ENCODE data around the gene ENDOV. TPM values are rescaled to one million over a fixed set of nuclear protein-coding genes. Genes with fewer than 3 reads are reported as not detected.

ENDOV gene
- total and polyA plus RNA-seq, 5 experiments from 2014 or later: 7.5 to 20.6 (median 10.3) TPM

GRCh38 chr17:80380068-80380467, 34.9 kb upstream of the ENDOV start:
- H3K36me3 Mint-ChIP-seq: peaks cover 0 to 99% (median 52%) of the 10 kb centered on the region in 3 donors
- H3K4me1 Mint-ChIP-seq: peaks cover 0 to 7% (median 2%) of the 10 kb centered on the region in 4 donors
- ATAC-seq (no peak), DNase-seq (no peak)
- no peak overlapping the region for H3K4me3 Mint-ChIP-seq
- no peaks in the 10 kb centered on the region for H3K9me3 Mint-ChIP-seq
- POLR2A ChIA-PET: no interaction called here
- H3K27ac Mint-ChIP-seq: peak overlapping the region in 1 of 10 donors; percentile 56
- H3K27me3 Mint-ChIP-seq: no peaks in the 10 kb centered on the region

- DNase-seq (no peak), ATAC-seq (no peak)
- no peaks in the 10 kb centered on the region for H3K9me3 Mint-ChIP-seq
- no peak overlapping the region for H3K27ac Mint-ChIP-seq
- H3K36me3 Mint-ChIP-seq: peaks cover 0 to 99% (median 49%) of the 10 kb centered on the region in 3 donors
- H3K4me1 Mint-ChIP-seq: peaks cover 0 to 7% (median 2%) of the 10 kb centered on the region in 4 donors
- H3K4me3 Mint-ChIP-seq: no peak overlapping the region
- H3K27me3 Mint-ChIP-seq: no peaks in the 10 kb centered on the region
- POLR2A ChIA-PET: no interaction called here
Observed at GRCh38 chr17:80380555-80381002, 34.4 kb upstream of the ENDOV start.

DNA sequence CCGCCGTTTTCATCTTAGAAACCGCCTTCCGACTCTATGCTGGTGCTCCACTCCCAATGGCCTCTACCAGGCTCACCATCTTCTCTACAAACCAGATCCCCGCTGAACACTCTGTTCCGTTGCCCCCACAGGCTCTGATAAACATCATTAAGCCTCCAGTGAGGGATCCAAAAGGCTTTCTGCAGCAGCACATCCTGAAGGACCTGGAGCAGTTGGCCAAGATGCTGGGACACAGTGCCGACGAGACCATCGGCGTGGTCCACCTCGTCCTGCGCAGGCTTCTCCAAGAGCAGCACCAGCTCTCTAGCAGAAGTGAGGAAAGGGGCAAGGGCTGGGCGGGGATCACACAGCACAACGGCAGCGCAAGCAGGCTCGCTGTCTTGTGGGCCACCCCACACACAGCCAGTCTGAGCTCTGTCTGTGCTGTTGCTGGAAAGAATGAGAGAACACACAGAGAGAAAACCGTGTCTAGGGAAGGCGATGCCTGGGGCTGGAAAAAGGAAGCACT, 33.5 kb upstream of the ENDOV start:
- H3K4me1 Mint-ChIP-seq: peaks cover 0 to 7% (median 2%) of the 10 kb centered on the region in 4 donors
- H3K27me3 Mint-ChIP-seq: no peaks in the 10 kb centered on the region
- peak overlapping the region in 4 of 10 donors; percentile 1 to 79 (median 52) for H3K27ac Mint-ChIP-seq
- peak overlapping the region in 1 of 10 donors; percentile 4 for H3K4me3 Mint-ChIP-seq
- no peaks in the 10 kb centered on the region for H3K9me3 Mint-ChIP-seq
- POLR2A ChIA-PET: interaction anchor here (0.6 kb wide), 1 partner anchor 104 kb away, joined by 3 read pairs; no protein-coding TSS in a partner anchor
- ATAC-seq (no peak), DNase-seq (no peak)
- peaks cover 0 to 99% (median 54%) of the 10 kb centered on the region in 3 donors for H3K36me3 Mint-ChIP-seq

- H3K27me3 Mint-ChIP-seq: no peaks in the 10 kb centered on the region
- H3K4me3 Mint-ChIP-seq: no peak overlapping the region
- POLR2A ChIA-PET: no interaction called here
- DNase-seq (no peak), ATAC-seq (no peak)
- peak overlapping the region in 2 of 10 donors; percentile 65 to 82 for H3K27ac Mint-ChIP-seq
- H3K9me3 Mint-ChIP-seq: no peaks in the 10 kb centered on the region
- H3K4me1 Mint-ChIP-seq: peaks cover 0 to 7% (median 2%) of the 10 kb centered on the region in 4 donors
- peaks cover 0 to 99% (median 54%) of the 10 kb centered on the region in 3 donors for H3K36me3 Mint-ChIP-seq
Observed at GRCh38 chr17:80382446-80382845, 32.5 kb upstream of the ENDOV start.

- no peaks in the 10 kb centered on the region for H3K27me3 Mint-ChIP-seq
- POLR2A ChIA-PET: no interaction called here
- peaks cover 0 to 99% (median 55%) of the 10 kb centered on the region in 3 donors for H3K36me3 Mint-ChIP-seq
- H3K9me3 Mint-ChIP-seq: no peaks in the 10 kb centered on the region
- no peak for ATAC-seq
- no peak overlapping the region for H3K4me3 Mint-ChIP-seq
- DNase-seq: no peak
- H3K4me1 Mint-ChIP-seq: peaks cover 0 to 7% (median 2%) of the 10 kb centered on the region in 4 donors
- H3K27ac Mint-ChIP-seq: peak overlapping the region in 7 of 10 donors; percentile 3 to 88 (median 43)
Observed at GRCh38 chr17:80382956-80383355, 32.0 kb upstream of the ENDOV start.

DNA sequence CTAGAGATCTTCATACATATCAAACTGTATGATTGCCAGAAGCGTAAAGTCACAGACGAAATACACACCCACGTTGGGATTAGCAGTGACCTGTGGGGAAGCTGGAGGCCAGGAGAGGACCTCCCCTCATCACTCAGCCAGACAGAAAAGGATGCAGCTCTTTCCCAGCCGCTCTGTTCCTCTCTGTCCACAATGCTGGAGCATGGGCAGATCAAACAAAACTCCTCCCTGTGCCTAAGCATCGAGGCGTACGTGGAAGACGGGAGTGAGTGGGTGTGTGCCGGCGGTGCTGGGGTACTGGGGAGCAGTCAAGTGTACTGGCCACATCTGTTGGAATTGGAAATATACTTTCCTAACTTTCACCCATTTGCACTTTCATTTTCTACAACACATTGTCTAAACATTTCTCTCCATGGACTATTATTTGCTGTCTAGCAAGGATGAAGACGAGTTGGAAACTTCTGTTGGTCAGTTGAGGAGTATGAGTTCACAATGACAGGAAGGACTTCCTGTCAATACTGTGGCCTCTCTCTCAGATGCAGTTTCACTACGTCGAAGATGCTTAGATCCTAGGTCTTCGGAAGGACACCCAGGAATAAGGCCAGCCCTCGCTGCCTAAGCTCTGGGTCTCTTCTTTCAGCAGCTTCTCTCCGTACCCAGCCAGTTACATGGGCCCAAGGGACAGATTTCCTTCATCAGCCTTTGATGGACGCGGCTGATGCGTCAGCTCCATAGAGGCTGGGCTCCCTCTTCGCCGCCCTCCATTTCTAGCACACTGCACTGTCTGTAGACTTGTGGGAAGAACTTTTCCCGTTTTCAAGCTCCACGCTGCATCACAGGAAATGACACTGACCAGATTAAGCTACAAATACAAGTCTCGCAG, 30.6 kb upstream of the ENDOV start:
- H3K4me3 Mint-ChIP-seq: peak overlapping the region in 1 of 10 donors; percentile 11
- ATAC-seq: no peak

DNA sequence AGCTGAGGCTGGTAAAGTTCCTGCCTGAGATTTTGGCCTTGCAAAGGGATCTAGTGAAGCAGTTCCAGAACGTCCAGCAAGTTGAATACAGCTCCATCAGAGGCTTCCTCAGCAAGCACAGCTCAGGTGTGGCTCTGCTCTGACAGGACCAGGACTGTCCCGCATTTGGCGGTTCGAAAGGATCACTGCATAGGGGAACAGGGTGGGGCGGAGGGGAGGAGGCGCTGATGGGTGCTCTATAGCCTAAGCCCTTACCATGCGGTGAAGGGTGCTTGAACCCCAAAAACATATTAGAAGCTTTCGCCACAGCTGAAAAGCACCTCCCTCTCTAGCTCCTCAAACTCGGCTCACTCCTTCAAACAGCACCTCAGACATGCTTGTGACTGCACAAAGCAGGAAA, 29.9 kb upstream of the ENDOV start:
- DNase-seq: no peak
- H3K27me3 Mint-ChIP-seq: no peaks in the 10 kb centered on the region
- peaks cover 0 to 99% (median 52%) of the 10 kb centered on the region in 3 donors for H3K36me3 Mint-ChIP-seq
- H3K4me1 Mint-ChIP-seq: peaks cover 0 to 7% (median 2%) of the 10 kb centered on the region in 4 donors
- H3K9me3 Mint-ChIP-seq: no peaks in the 10 kb centered on the region
- POLR2A ChIA-PET: no interaction called here
- ATAC-seq: peak in 1 of 2 donors; percentile 19
- H3K27ac Mint-ChIP-seq: peak overlapping the region in 6 of 10 donors; percentile 16 to 80 (median 67)
- peak overlapping the region in 1 of 10 donors; percentile 58 for H3K4me3 Mint-ChIP-seq

More for the DNA sequence above, 30.6 kb upstream of the ENDOV start:
- no peak for DNase-seq
- Mint-ChIP-seq H3K27me3 (no peaks in the 10 kb centered on the region), H3K4me1 (peaks cover 0 to 7% (median 2%) of the 10 kb centered on the region in 4 donors), H3K36me3 (peaks cover 0 to 99% (median 51%) of the 10 kb centered on the region in 3 donors), H3K9me3 (no peaks in the 10 kb centered on the region), H3K27ac (peak overlapping the region; percentile 37 to 88 (median 74))
- POLR2A ChIA-PET: no interaction called here

DNA sequence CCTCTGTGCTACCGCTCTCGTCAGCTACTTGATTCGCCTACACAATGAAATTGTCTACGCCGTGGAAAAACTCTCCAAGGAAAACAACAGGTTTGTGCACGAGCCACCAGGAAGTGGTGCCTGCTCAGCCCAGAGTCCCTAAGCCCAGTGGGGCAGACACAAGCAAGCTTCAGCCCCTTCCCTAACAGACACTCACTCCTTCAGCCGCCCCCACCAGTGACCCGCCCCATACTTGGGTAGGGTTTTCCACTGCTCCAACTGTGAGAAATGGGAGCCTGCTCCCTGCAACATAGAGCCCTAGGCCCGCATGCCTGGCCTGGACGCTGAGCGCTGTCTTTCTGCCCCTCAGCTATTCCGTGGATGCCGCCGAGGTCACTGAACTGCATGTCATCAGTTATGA, 28.6 kb upstream of the ENDOV start:
- DNase-seq: no peak
- Mint-ChIP-seq H3K27me3 (no peaks in the 10 kb centered on the region), H3K9me3 (no peaks in the 10 kb centered on the region), H3K27ac (peak overlapping the region in 3 of 10 donors; percentile 16 to 47 (median 44)), H3K4me3 (no peak overlapping the region), H3K36me3 (peaks cover 0 to 99% (median 53%) of the 10 kb centered on the region in 3 donors), H3K4me1 (peaks cover 0 to 7% (median 2%) of the 10 kb centered on the region in 4 donors)
- ATAC-seq: no peak
- POLR2A ChIA-PET: interaction anchor here (0.7 kb wide), 1 partner anchor 1606 kb away, joined by 3 read pairs; no protein-coding TSS in a partner anchor

DNA sequence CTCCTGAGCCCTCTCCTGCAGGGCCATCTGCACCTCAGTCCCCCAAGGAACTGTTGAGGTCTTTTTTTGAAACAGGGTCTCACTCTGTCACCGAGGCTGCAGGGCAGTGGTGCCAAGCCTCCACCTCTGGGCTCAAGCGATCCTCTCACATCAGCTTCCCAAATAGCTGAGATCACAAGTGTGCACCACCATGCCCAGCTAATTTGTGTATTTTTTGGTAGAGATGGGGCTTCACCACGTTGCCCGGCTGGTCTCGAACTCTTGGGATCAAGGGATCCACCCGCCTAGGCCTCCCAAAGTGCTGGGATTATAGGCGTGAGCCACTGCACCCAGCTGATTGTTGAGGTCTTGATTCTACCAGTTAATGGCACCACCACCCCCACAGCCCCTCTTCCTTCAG, 27.9 kb upstream of the ENDOV start:
- ATAC-seq (no peak), DNase-seq (no peak)
- peaks cover 0 to 100% (median 51%) of the 10 kb centered on the region in 3 donors for H3K36me3 Mint-ChIP-seq
- H3K27me3 Mint-ChIP-seq: no peaks in the 10 kb centered on the region
- H3K27ac Mint-ChIP-seq: peak overlapping the region in 1 of 10 donors; percentile 48
- POLR2A ChIA-PET: no interaction called here
- H3K4me3 Mint-ChIP-seq: no peak overlapping the region
- no peaks in the 10 kb centered on the region for H3K9me3 Mint-ChIP-seq
- H3K4me1 Mint-ChIP-seq: peaks cover 0 to 7% (median 2%) of the 10 kb centered on the region in 4 donors

GRCh38 chr17:80388175-80388574, 26.8 kb upstream of the ENDOV start:
- peaks cover 0 to 7% (median 2%) of the 10 kb centered on the region in 4 donors for H3K4me1 Mint-ChIP-seq
- H3K27me3 Mint-ChIP-seq: no peaks in the 10 kb centered on the region
- ATAC-seq (no peak), DNase-seq (no peak)
- no peak overlapping the region for H3K4me3 Mint-ChIP-seq
- H3K27ac Mint-ChIP-seq: peak overlapping the region in 2 of 10 donors; percentile 11 to 40
- POLR2A ChIA-PET: no interaction called here
- no peaks in the 10 kb centered on the region for H3K9me3 Mint-ChIP-seq
- peaks cover 0 to 100% (median 42%) of the 10 kb centered on the region in 3 donors for H3K36me3 Mint-ChIP-seq

GRCh38 chr17:80388601-80389000, 26.4 kb upstream of the ENDOV start:
- POLR2A ChIA-PET: no interaction called here
- no peak overlapping the region for H3K4me3 Mint-ChIP-seq
- H3K27ac Mint-ChIP-seq: peak overlapping the region in 1 of 10 donors; percentile 24
- ATAC-seq (no peak), DNase-seq (no peak)
- peaks cover 0 to 7% (median 2%) of the 10 kb centered on the region in 4 donors for H3K4me1 Mint-ChIP-seq
- H3K9me3 Mint-ChIP-seq: no peaks in the 10 kb centered on the region
- peaks cover 0 to 100% (median 39%) of the 10 kb centered on the region in 3 donors for H3K36me3 Mint-ChIP-seq
- H3K27me3 Mint-ChIP-seq: no peaks in the 10 kb centered on the region

DNA sequence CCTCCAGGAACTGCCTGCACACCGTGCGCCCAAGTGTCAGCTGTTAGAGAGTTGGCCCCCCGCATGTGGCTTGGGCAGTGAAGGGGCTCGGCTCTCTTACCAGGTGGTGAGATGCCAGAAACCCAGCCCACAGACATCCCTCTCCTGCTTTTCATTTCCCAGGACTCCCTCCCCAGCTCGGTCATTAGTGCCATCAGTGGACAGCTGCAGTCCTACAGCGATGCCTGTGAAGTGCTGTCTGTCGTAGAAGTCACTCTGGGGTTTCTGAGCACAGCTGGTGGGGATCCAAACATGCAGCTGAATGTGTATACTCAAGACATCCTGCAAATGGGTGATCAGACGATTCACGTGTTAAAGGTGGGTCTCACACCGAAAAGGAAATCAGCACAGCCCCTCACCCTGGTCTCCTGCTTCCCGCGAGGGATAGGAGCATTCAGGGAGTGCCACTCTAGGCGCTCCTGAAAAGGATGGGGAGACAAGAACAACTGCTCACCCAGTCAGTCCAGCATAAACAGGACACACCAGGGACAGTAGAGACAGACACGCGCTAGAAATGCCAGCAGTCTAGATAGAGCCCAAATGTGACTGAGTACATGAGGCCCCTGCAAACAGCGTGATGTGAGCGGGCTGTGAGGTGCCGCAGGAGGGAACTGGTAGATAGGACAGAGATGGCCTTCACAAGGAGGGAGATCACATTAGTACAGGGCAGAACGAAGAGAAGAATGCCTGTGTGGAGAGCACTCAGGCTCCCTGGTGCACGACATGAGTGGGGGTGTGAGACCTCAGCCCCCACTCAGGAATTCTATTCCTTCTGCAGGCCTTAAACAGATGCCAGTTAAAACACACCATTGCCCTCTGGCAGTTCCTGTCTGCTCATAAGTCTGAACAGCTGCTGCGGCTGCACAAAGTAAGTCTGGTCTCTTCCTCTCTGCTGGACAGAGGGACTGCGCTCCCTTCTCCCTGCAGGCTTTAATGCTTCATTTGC, 25.7 kb upstream of the ENDOV start:
- POLR2A ChIA-PET: no interaction called here
- peak overlapping the region in 1 of 10 donors; percentile 32 for H3K4me3 Mint-ChIP-seq
- no peak for DNase-seq

More for the DNA sequence above, 25.7 kb upstream of the ENDOV start:
- Mint-ChIP-seq H3K9me3 (no peaks in the 10 kb centered on the region), H3K36me3 (peaks cover 0 to 100% (median 38%) of the 10 kb centered on the region in 3 donors), H3K4me1 (peaks cover 0 to 1% (median 0%) of the 10 kb centered on the region in 4 donors), H3K27ac (peak overlapping the region in 4 of 10 donors; percentile 29 to 50 (median 43)), H3K27me3 (no peaks in the 10 kb centered on the region)
- no peak for ATAC-seq
